Parathyroid adenoma (tissue), 2 donors: ENCODE results near the gene KLHL29.

Experiments
- H2AFZ ChIP-seq: fragments of 300-600 bp; sonication (generic); one replicate; pipeline ENCODE4 v1.7.0; 2017; ENCODE audit warnings: antibody characterized with exemption, mild to moderate bottlenecking
- H3K27ac ChIP-seq: fragments of 300-600 bp; sonication (generic); one replicate; pipeline ENCODE4 v1.7.0; 2017
- H3K27me3 ChIP-seq: fragments of 300-600 bp; sonication (generic); one replicate; pipeline ENCODE4 v1.7.0; 2017; ENCODE audit warnings: low read length; ENCODE audit not compliant: control insufficient read depth, insufficient read depth
- H3K36me3 ChIP-seq: fragments of 300-600 bp; sonication (generic); one replicate; pipeline ENCODE4 v1.7.0; 2017; ENCODE audit warnings: low read length; ENCODE audit not compliant: control insufficient read depth, insufficient read depth
- H3K4me1 ChIP-seq: fragments of 300-600 bp; sonication (generic); one replicate; pipeline ENCODE4 v1.7.0; 2017; ENCODE audit warnings: control low read depth
- H3K4me2 ChIP-seq: fragments of 300-600 bp; sonication (generic); one replicate; pipeline ENCODE4 v1.7.0; 2017; ENCODE audit warnings: low read length
- H3K4me3 ChIP-seq: fragments of 300-600 bp; sonication (generic); one replicate; pipeline ENCODE4 v1.7.0; 2017; ENCODE audit warnings: low read depth, low read length
- H3K79me2 ChIP-seq: fragments of 300-600 bp; sonication (generic); one replicate; pipeline ENCODE4 v1.7.0; 2017; ENCODE audit warnings: control low read depth
- H3K9ac ChIP-seq: fragments of 300-600 bp; sonication (generic); one replicate; pipeline ENCODE4 v1.7.0; 2017; ENCODE audit warnings: mild to moderate bottlenecking
- H3K9me3 ChIP-seq: fragments of 300-600 bp; sonication (generic); one replicate; pipeline ENCODE4 v1.7.0; 2017; ENCODE audit warnings: low read length; ENCODE audit not compliant: control insufficient read depth
- CTCF ChIP-seq: fragments of 300-600 bp; sonication (generic); IDR thresholded peaks from one replicate; pipeline ENCODE4 v1.7.0; 2017; ENCODE audit warnings: antibody characterized with exemption, mild to moderate bottlenecking
- donor health status: primary hyperparathyroidism.

KLHL29 gene

GRCh38 chr2:23452372-23452771 is 67.4 kb downstream of the KLHL29 start:
- Histone ChIP-seq H3K27me3 (no peaks in the 10 kb centered on the region), H3K79me2 (no peaks in the 10 kb centered on the region), H2AFZ (no peak overlapping the region), H3K27ac (no peak overlapping the region), H3K4me3 (no peak overlapping the region), H3K36me3 (no peaks in the 10 kb centered on the region), H3K9ac (no peak overlapping the region), H3K4me2 (no peak overlapping the region), H3K4me1 (no peaks in the 10 kb centered on the region), H3K9me3 (no peaks in the 10 kb centered on the region)
- no peak for TF ChIP-seq CTCF

- Histone ChIP-seq H3K36me3 (no peaks in the 10 kb centered on the region), H3K9ac (no peak overlapping the region), H3K4me3 (no peak overlapping the region), H3K79me2 (no peaks in the 10 kb centered on the region), H2AFZ (no peak overlapping the region), H3K4me1 (no peaks in the 10 kb centered on the region), H3K27ac (no peak overlapping the region), H3K27me3 (no peaks in the 10 kb centered on the region), H3K9me3 (no peaks in the 10 kb centered on the region), H3K4me2 (no peak overlapping the region)
- no peak for TF ChIP-seq CTCF
These were observed 68.0 kb downstream of the KLHL29 start for GRCh38 chr2:23452853-23453420.

- H3K79me2 ChIP-seq, result no peaks in the 10 kb centered on the region
- no peak overlapping the region for H3K9ac ChIP-seq
- TF ChIP-seq CTCF, result no peak
- no peaks in the 10 kb centered on the region for H3K36me3 ChIP-seq
- H2AFZ ChIP-seq, result no peak overlapping the region
- no peaks in the 10 kb centered on the region for H3K9me3 ChIP-seq
- no peak overlapping the region for H3K27ac ChIP-seq
- H3K4me2 ChIP-seq, result no peak overlapping the region
- no peak overlapping the region for H3K4me3 ChIP-seq
- no peaks in the 10 kb centered on the region for H3K4me1 ChIP-seq
- H3K27me3 ChIP-seq, result no peaks in the 10 kb centered on the region
These were observed 68.5 kb downstream of the KLHL29 start for GRCh38 chr2:23453432-23453831.

GRCh38 chr2:23453836-23454460 is 69.0 kb downstream of the KLHL29 start:
- Histone ChIP-seq H3K27me3 (no peaks in the 10 kb centered on the region), H3K36me3 (no peaks in the 10 kb centered on the region), H3K4me3 (no peak overlapping the region), H2AFZ (no peak overlapping the region), H3K9ac (no peak overlapping the region), H3K79me2 (no peaks in the 10 kb centered on the region), H3K9me3 (no peaks in the 10 kb centered on the region), H3K4me1 (no peaks in the 10 kb centered on the region), H3K4me2 (no peak overlapping the region), H3K27ac (no peak overlapping the region)
- no peak for TF ChIP-seq CTCF
